Measurements from ENCODE around the gene TINCR.

GRCh38 chr19:5575590-5575989 lies 7.8 kb upstream of the TINCR start:
- TF ChIP-seq NFYB (CRISPR knock-in tag; conservative IDR thresholded peaks at IDR 0.05; ENCODE audit: low read depth) = no peak
- TF ChIP-seq CTCF (IDR thresholded peaks at IDR 0.05) = no peak
- TF ChIP-seq ZNF219 (CRISPR knock-in tag; IDR thresholded peaks at IDR 0.05; ENCODE audit: borderline replicate concordance) = no peak
- TF ChIP-seq, protein P1, sequence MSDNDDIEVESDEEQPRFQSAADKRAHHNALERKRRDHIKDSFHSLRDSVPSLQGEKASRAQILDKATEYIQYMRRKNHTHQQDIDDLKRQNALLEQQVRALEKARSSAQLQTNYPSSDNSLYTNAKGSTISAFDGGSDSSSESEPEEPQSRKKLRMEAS (CRISPR knock-in tag; IDR thresholded peaks at IDR 0.05) = no peak
- TF ChIP-seq, protein P2, sequence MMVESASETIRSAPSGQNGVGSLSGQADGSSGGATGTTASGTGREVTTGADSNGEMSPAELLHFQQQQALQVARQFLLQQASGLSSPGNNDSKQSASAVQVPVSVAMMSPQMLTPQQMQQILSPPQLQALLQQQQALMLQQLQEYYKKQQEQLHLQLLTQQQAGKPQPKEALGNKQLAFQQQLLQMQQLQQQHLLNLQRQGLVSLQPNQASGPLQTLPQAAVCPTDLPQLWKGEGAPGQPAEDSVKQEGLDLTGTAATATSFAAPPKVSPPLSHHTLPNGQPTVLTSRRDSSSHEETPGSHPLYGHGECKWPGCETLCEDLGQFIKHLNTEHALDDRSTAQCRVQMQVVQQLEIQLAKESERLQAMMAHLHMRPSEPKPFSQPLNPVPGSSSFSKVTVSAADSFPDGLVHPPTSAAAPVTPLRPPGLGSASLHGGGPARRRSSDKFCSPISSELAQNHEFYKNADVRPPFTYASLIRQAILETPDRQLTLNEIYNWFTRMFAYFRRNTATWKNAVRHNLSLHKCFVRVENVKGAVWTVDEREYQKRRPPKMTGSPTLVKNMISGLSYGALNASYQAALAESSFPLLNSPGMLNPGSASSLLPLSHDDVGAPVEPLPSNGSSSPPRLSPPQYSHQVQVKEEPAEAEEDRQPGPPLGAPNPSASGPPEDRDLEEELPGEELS (CRISPR knock-in tag; IDR thresholded peaks at IDR 0.05) = no peak
- TF ChIP-seq ZNF232 (CRISPR knock-in tag; IDR thresholded peaks at IDR 0.05) = no peak
- no peak for TF ChIP-seq EMX1 (CRISPR knock-in tag; IDR thresholded peaks at IDR 0.05)
- TF ChIP-seq ATF1 (CRISPR knock-in tag; IDR thresholded peaks at IDR 0.05) = no peak
- no peak for TF ChIP-seq ESRRA (CRISPR knock-in tag; IDR thresholded peaks at IDR 0.05; ENCODE audit: borderline replicate concordance)
- TF ChIP-seq, protein P3, sequence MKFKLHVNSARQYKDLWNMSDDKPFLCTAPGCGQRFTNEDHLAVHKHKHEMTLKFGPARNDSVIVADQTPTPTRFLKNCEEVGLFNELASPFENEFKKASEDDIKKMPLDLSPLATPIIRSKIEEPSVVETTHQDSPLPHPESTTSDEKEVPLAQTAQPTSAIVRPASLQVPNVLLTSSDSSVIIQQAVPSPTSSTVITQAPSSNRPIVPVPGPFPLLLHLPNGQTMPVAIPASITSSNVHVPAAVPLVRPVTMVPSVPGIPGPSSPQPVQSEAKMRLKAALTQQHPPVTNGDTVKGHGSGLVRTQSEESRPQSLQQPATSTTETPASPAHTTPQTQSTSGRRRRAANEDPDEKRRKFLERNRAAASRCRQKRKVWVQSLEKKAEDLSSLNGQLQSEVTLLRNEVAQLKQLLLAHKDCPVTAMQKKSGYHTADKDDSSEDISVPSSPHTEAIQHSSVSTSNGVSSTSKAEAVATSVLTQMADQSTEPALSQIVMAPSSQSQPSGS (CRISPR knock-in tag; IDR thresholded peaks at IDR 0.05; ENCODE audit: borderline replicate concordance, low read depth) = no peak

Measured in WTC11 (cell line).